K562 treated with DMSO at 1 percent for 12 hours (cell line): Measurements from ENCODE around the gene OGFRL1. TPM values are rescaled to one million over a fixed set of nuclear protein-coding genes. Genes with fewer than 3 reads are reported as not detected.

Source experiments
- total RNA-seq: library from RNA; unstranded; fragments of 300-600 nt; gene quantifications from 2 replicates; pipeline ENCODE4 v1.2.3, GENCODE V29; 2022; ENCODE audit not compliant: insufficient read depth

Gene OGFRL1
- total RNA-seq = 0.12 TPM in 1 of 2 replicates, not detected in the other

GRCh38 chr6:71288228-71289038 lies at the start of gene OGFRL1:
Gene OGFRL1, plus strand, starts transcription at chr6:71288811. Its CDS starts 126 bp downstream, at chr6:71288937.

